Peyer's patch (tissue), 4 donors: Measurements from ENCODE around the gene EWSR1.

ENCODE experiments used
- POLR2A ChIP-seq, 2 donors: fragments of 450-650 bp; IDR thresholded peaks; one replicate each; pipeline ENCODE4 v1.5.1; 2017; ENCODE audit warnings: antibody characterized with exemption in 2 of 2, mild to moderate bottlenecking in 2 of 2, moderate library complexity in 2 of 2
- TF ChIP-seq, protein P1 (sequence below), 6 experiments: fragments of 450-650 bp in 4 of 6; fragments of 200-600 bp in 2 of 6; sonication (generic) in 1 of 6; IDR thresholded peaks; one replicate each; pipeline ENCODE4 v1.5.1; 2017 to 2019; ENCODE audit warnings: antibody characterized with exemption in 6 of 6, mild to moderate bottlenecking in 3 of 6, moderate library complexity in 1 of 6

DNA sequence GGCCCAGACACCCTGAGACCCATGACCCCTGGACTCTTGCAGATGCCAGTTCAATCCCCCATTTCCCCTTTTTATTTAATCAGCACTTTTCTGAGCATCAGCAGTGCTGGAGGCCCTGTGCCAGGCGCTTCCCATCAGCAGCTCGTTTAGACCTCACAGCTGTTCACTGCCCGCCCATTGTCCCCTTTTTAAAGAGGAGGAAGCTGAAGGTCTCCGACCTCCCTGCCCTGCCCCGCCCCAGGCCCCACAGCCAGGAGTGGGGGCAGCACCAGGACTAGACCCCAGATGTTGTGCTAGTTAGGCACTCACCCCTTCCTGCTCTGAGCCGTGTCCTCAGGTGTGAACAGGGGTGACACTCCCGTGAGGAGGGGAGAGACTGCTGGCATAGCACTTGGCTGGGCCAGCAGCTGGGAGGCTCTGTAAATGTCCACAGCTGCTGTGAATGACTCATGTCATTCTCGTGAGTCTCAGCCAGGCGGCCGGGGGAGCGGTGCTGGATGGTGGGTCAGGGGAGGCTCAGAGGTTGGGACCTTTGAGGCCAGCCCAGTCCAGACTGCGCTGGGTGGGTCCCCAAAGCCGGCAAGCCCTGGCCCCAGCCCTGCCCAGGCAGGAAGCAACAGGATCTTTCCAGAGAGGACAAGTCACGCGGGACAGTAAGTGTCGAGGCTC, 42.5 kb upstream of the EWSR1 start:
- TF ChIP-seq POLR2A (IDR thresholded peaks at IDR 0.05): no peak
- TF ChIP-seq, protein P1, sequence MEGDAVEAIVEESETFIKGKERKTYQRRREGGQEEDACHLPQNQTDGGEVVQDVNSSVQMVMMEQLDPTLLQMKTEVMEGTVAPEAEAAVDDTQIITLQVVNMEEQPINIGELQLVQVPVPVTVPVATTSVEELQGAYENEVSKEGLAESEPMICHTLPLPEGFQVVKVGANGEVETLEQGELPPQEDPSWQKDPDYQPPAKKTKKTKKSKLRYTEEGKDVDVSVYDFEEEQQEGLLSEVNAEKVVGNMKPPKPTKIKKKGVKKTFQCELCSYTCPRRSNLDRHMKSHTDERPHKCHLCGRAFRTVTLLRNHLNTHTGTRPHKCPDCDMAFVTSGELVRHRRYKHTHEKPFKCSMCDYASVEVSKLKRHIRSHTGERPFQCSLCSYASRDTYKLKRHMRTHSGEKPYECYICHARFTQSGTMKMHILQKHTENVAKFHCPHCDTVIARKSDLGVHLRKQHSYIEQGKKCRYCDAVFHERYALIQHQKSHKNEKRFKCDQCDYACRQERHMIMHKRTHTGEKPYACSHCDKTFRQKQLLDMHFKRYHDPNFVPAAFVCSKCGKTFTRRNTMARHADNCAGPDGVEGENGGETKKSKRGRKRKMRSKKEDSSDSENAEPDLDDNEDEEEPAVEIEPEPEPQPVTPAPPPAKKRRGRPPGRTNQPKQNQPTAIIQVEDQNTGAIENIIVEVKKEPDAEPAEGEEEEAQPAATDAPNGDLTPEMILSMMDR (IDR thresholded peaks at IDR 0.05): no peak
